Epidermal melanocyte (primary cell): ENCODE results near the gene NFIB.

Experiments
- DNase-seq: peaks from one replicate; pipeline ENCODE4 v3.0.0; 2011; ENCODE audit warnings: low spot score; ENCODE audit not compliant: insufficient read length

Gene NFIB

DNA sequence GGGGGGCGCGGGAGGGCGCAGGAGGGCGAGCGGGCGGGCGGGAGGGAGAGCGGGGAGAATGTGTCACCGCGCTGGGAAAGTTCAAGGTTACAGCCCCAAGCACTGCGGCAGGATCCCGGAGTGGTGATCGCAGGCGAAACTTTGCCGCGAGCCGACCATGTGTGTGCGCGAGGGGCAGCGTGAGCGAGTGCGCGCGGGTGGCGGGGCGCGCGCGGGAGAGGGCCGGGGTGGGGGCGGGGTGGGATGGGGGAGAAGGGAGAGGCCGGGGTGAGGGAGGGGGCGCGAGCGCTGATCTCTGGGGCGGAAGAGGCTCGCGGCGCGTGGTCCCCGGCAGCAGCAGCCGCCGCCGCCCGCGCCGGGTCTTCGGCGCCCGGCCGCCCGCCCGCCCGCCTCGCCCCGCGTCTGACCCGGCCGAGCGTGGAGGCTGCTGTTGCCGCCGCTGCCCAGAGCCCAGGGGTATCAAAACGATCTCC is at the start of gene NFIB:
TSS of gene NFIB (minus strand) at position 191 of the 473 bp plus-strand sequence. CDS start 630 bp downstream, outside the sequence.
- no peak for DNase-seq

- no peak for DNase-seq
Observed at GRCh38 chr9:14362175-14362574, 48.2 kb upstream of the NFIB start.

DNA sequence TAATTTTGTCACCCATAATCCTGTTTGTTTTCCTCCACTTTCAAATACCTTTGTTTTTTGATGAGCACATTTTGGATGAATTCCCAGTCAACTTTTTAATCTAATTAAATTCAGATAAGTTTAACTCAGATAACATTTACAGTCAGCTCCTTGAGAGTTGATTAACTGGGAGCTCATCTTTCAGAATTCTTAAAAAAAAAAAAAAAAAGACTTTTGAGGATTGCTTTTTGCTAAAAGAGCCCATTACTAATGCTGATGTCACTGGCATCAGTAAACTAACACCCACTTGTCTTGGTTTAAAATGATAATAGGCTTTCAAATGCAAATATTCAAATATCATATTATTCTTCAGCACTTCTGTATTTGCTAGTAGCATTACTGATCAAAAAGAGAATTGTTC is 47.1 kb upstream of the NFIB start:
- no peak for DNase-seq

- DNase-seq: no peak
Observed at GRCh38 chr9:14358523-14358922, 44.6 kb upstream of the NFIB start.

DNA sequence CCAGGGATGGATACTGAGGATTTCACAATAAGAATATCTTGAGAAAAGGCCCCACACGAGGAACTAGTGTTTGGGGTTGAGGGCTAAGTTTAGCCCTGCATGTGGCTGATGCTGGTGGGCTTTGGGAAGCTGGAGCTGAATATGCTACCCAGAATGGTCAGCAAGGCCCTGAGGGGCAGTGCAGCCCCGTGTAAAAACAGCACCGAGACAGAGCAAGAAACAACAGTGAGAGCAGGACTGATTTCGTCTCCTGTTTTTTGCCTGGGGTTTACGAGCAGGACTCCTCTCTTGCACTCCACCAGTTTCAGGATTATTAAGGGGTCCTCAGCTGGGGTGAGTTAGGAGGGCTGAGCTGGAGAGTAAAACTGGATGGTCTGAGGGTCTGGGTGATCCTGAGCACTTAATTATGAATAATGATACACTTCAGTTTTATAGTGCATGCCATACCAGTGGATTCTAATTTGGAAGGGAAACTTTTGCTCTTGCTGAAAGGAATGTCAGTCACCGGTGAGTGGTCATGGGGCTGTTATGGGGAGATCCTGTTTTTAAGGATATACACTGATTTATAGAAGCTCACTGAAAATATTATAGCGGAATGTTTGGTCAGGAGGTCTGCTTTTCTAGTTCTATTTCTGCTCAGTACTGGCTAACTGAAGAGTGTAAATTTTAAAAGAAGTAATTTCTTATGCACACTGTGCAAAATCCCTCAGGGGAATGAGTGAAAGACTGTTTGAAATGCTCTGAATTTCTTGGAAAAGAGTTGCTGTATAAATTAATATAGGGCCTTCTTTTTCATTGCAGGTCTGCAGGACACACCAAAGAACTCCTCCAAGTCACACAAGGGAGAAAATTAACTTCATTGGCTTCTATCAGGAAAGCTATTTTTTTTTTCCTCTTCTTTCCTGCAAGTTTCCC is 42.7 kb upstream of the NFIB start:
- DNase-seq: no peak

DNA sequence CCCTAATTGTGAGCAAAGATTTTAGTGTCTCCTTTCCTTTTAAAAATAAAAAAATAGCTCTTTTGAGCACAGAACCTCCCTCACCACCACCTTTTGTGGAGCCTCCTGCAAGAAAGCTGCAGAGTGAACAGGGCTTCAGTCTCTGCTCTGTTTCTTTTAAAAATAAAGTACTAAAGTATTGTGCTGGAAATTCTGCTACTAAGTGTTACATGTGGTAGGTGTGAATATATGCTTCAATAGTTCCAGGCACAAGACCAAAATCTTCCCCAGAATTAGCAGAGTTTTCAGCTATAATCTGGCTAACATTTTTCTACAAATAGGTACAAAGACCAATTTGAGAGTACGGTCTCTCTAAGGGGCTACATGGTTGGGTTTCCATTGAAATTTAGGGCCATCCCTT is 40.3 kb upstream of the NFIB start:
- no peak for DNase-seq

GRCh38 chr9:14353222-14354056 is 39.5 kb upstream of the NFIB start:
- peak; percentile 83 for DNase-seq

DNA sequence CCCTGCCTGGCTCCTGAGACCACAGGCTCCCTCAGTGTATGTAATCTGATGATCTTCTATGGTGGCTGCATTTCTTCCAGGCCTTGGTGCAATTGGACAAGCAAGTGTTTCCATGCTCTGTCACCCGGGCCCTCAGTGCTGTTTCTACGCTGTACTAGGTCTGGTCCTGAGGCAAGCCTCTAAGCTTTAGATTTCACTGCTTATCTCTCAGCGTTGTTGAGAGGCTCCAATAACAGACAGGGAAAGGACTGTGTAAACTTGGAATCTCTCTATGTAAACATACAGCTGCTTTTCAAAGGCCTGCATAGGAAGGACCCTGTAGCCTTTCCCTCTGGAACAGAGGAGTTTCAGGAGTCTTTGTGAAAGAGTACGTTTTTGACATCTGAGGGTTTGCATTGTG is 38.6 kb upstream of the NFIB start:
- DNase-seq: no peak

DNA sequence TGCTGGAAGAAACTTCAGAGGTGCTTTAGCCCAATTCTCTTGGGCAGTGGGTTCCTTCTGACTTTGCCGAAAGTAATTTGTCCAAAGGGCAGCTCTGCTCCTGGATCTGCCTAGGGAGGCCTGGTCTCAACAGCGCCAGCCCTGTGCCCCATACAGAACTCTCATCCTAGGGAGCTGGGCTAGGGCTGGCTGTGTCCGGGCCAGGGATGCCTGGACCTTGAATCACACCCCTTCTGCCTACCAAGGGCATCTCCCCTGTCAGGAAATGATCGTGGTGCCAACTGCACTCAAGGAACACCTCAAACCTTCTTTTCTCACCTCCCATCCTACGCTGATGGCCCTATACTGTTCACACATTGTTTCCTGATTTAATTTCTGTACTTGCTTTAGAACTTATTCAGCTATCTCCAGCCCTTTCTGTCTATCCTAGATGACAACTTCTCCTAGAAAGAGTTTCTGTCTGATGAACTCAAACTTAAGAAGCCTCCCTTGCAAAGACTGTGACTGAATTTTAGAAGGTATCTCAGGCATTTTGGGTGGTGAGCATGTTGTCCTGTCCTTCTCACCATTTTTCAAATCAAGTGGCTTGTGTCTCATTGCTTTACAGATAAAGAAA is 37.4 kb upstream of the NFIB start:
- DNase-seq: no peak

DNA sequence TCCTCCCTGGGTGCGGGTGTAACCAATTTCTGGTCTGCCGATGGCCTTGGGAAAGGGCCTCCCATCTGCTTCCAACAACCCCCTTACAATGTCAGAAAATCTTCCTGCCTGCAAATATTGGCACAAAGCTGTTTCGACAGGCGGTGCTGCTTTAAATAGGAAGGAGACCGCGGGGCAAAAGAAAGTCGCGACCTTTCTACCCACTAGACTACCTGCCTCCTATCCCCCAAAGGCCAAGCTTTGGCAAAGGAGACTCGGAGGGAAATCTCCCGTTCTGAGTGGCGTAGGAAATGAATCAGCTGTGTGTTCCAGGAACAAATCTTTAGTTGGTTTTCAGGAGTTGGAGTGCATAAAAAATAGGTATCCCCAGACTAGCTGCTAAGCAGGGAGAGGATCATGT is 36.8 kb upstream of the NFIB start:
- no peak for DNase-seq

- no peak for DNase-seq
Observed at GRCh38 chr9:14350349-14350728, 36.4 kb upstream of the NFIB start.

GRCh38 chr9:14349447-14350348 is 35.8 kb upstream of the NFIB start:
- DNase-seq: no peak

DNA sequence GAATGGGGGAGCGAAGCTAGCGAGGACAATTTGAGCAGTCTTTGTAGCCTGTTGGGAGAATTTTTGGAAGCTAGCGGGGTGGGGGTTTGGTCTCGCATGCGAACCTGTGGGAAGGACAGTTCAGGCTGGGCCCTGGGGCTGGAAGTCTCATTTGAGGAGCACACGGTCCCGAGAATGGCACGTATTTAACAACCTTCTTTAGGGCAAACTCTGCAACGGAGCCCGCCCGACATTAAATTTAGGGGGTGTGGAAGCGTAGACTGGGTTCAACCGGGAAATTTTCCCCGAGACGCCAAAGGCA is 35.2 kb upstream of the NFIB start:
- no peak for DNase-seq

DNA sequence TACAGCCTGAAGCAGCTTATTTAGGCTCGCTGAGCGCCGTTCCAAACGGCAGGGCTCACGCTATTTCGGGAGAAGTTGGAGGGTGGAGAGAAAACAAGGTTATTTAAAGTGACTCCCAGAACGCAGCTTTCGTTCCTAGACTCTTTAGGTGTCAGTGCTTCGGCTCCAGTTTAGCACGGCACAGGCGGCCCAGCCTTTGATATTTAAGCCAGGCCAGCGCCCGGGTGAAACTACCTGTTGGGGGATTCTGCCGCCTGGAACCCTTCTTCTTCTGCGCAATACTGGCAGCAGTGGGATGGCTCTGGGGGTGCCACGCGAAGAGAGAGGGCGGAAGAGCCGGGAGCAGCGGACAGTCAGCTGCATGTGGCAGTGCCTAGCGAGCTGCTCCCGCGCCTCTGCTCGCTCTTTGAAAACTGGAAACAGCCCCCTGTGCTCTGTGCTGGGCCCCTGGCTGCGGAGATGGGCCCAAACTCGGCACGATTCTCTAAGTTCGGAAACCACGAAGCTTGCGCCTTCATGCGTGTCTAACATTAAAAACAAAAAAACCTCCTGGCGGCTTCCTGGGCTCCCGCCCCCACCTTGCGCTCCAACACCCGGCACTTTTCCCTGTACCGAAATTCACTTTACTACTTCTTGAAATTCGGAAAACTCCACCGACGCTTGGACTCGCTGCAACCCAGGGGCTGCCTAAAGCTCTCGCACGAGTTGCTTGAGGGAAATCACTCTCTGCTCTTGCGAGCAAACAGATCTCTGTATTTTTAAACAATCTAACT is 34.6 kb upstream of the NFIB start:
- DNase-seq: no peak

DNA sequence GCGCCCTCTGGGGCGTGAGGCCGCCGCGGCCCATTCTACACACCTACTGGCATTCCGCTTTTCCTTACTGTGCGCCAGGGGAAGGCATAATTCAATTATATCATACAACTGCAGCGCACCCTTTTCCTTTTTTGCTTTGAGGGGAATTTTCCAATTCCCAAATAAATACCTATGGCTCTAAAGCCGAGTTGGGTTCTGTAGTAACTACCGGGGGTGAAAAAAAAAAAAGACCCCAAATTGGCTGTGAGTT is 34.1 kb upstream of the NFIB start:
- DNase-seq: no peak

GRCh38 chr9:14347406-14348122 is 33.6 kb upstream of the NFIB start:
- DNase-seq: no peak

DNA sequence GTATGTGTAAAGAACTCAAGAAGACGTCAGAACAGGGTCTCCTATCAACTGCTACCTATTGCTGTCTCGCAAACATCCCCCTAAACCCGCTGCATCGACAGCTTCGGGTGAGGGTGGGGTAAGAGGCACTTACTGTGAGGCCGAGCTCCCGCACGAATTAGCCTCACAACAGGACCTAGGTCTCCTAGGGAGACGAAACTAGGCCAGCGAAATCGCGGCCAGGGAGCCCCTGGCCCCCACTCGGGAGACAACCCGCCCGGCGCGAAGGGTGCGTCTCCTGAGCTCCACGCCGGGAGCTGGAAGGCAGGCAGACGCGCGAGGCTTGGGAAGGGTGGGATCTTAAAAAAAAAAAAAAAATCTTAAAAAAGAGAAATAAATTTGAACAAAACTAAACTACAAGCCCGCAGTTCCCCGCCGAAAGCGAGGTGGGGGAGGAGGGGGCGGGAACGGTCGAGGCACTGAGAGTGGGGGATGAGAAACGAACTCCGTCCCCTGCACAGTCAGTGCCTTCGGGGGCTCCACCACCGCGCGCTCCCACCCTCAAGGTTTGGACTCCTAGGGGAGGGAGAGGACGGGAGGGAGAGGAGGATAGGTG is 33.0 kb upstream of the NFIB start:
- DNase-seq: no peak

DNA sequence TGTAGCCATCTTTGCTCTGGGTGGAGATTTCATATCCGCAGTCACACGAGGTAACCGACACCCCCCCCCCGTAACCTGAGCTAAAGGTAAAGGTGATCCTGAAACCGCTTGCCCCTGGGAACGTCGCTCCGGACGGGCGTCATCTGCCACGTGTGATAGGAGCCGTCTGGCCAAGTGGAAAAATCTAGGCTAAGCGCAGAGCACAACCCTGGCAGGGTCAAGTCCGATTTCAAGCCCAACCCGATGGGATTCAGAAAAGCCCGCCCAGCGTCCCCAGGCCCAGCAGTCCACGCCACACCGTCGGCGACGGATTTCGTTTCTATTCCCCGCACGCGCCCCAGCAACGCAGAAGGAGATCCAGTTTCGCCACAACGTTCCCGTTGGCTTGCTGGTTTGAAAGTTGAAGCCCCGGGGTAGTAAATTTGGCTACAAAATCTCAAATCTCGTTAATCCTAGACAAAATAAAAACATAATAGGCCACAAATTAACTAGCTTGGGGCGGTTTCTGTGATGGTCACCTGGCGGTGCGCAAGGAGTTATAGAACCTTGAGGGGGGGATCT is 32.4 kb upstream of the NFIB start:
- no peak for DNase-seq
